GM18861 (cell line): Measurements from ENCODE around the gene UGT8.
"Not testable (repeated sequence)": the region's sequence is repeated elsewhere in the genome, so short reads cannot be mapped to it uniquely, and the experiment has no call there.

Experiments
- ATAC-seq: cut with Tn5 transposase; IDR thresholded peaks from one replicate; pipeline ENCODE4 v1.9.1; 2021; ENCODE audit not compliant: unreplicated experiment

UGT8 gene, protein sequence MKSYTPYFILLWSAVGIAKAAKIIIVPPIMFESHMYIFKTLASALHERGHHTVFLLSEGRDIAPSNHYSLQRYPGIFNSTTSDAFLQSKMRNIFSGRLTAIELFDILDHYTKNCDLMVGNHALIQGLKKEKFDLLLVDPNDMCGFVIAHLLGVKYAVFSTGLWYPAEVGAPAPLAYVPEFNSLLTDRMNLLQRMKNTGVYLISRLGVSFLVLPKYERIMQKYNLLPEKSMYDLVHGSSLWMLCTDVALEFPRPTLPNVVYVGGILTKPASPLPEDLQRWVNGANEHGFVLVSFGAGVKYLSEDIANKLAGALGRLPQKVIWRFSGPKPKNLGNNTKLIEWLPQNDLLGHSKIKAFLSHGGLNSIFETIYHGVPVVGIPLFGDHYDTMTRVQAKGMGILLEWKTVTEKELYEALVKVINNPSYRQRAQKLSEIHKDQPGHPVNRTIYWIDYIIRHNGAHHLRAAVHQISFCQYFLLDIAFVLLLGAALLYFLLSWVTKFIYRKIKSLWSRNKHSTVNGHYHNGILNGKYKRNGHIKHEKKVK

DNA sequence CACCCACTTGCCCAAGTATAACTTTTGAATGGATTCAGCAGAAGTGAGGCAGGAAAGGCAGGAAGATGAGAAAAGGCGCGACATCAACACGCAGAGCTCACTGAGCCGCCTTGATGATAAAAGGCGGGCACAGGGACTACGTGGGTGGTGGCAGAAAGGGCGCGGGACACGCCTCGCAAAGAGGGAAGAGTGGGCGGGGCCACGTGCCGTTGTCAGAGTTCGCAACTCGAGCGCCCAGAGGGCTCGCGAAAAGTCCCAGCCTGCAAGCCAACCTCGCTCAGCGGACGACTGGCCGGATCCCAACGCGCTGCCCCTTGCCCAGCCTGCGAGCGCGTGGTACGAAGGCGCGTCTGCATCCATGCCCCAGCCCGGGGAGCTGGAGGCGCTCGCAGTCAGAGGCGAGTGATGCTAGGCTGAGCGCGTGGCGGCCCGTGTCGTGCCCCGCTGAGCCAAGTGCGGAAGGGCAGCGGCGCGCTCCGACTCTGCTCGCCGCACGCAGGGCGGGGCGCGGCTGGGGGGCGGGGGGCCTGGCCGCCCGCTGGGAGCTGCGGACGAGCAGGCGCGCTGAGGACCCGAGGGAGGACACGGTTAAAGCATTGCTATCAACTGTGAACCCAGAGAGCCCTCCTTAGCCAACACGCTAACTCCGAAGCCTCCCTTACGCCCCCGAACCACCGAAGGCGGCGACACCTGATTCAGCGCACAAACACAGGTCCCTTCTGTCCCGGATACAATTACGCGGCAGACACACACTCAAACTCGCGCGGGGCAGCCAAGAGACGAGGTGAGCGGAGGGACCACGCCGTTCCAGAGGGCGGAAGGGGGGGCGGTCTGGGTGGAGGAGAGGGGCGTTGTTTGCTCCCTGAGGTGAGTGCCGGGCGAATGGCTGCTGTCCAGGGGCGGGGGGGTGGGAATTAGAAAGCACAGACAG is at the start of gene UGT8:
UGT8 (plus strand) TSS at position 617 of the 931 bp plus-strand sequence. CDS start 24,074 bp downstream, outside the sequence.
- ATAC-seq = peak; percentile 45

DNA sequence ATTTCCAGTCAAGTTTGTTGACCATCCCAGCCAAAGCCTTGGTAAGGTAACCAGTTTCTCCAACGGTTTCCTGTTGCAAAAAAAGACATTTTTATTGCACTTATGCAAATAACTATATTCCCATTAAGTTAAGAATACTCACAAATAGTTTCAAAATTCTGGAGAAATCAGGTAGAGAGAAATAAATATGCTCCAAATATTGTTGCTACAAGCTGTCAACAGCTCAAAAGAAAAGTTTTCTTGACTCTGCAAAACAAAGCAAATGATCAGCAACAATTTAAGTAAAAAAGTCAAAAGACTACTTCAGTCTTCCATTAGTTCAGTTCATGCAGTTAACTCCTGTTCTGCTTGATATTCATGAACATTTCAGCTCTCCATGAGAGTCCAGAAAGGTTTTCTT is 49.0 kb upstream of the UGT8 start:
- no peak for ATAC-seq

DNA sequence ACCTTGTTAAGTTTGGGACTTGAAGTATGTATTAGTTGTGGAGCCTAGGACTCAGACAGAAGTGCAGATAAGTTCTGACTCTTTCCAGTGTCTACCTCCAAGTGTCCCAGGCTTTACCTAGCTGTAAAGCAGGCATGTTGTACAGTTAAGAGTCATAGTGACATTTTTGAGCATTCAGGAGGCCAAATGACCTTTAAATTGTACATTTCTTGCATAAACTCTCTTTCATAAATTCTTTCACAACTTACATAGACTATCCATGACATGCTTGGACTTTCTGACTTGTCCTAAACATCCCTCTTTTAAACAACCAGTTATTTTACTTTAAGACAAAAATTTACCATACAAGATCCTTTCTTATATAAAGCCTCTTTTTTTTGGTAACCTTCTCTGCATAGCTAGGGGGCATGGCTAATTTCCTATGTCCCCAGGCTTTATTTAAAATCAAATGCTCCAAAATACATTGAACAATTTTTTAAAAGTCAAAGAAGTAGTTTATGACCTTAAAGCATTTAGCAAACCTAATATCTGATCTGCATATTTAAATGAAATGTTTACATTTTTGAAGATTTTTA is 40.1 kb upstream of the UGT8 start:
- ATAC-seq = no peak

DNA sequence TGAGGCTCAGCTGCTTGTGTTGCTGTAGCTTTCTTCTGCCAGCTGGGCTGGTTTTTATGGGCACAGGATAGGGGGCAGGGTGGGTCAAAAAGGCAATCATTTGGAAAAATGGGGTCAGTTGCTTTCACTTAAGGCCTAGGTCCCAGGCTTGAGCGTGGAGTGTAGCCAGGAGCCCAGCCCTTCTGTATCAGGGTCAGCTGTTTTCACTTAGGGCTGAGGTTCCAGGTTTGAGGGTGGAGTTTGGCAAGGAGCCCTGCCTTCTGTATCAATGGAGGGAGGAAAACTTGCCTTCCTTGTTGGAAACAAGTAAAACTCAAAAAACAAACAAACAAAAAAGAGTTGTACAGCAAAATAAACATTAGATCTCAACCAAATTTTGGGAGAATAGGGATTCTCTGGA is 37.0 kb upstream of the UGT8 start:
- no peak for ATAC-seq

DNA sequence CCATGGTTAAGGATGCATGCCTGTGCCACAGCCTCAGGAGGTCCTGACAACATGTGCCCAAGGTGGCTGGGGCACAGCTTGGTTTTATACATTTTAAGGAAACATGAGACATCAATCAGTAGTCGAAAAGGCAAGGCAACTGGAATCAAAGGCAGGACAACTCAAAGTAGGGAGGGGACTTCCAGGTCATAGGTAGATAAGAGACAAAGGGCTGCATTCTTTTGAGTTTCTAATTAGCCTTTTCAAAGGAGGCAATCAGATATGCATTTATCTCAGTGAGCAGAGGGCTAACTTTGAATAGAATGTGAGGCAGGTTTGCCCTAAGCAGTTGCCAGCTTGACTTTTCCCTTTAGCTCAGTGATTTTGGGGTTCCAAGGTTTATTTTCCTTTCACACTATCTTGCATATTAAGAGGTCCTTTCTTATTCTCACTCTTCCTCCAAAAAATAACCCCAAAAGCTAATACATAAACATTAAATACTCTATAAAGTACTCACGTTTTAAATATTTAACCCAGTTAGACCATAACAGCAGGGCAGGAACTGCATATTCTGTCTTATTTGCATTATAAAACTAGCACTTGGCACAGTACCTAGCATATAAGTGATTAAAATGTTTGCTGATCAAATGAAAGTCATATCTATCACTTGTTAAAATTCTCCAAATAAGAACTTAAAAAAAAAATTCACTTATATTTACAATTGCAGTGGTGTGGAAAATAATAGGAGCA is 36.3 kb upstream of the UGT8 start:
- ATAC-seq = no peak

DNA sequence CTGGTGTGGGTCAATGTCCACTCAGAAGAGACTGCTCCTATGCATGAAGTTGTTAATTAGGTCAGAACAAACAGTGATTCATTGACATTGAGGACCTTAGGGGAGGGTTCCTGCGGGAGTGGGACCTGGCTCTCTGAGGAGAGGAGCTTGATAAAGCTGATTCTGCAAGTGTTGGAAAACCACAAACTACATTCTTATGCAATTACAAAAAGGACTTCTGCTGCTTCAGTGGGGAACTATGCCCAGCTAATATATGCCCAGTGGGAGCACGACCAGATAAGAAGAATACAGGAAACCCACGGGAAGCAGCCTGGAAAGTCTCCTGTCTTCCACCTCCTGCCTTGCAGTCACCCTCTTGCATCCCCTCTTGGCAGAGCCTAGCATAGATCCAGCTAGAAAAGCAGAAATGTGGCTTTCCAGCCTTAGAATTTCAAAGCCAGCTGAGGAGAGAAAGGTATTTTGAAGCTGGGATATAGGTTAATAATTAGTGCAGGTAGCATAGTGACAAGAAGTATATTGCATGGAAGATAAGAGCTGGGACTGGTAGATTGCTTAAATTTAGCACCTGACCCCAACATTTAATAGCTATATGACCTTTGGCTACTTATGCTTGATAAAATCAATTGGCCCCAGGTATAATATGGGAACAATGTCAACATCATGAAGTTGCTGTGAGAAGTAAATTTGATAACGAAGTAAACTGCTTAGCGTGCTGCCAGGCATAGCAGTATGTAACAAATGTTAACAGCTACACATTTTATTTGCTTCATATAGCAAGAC is 34.9 kb upstream of the UGT8 start:
- ATAC-seq = no peak

DNA sequence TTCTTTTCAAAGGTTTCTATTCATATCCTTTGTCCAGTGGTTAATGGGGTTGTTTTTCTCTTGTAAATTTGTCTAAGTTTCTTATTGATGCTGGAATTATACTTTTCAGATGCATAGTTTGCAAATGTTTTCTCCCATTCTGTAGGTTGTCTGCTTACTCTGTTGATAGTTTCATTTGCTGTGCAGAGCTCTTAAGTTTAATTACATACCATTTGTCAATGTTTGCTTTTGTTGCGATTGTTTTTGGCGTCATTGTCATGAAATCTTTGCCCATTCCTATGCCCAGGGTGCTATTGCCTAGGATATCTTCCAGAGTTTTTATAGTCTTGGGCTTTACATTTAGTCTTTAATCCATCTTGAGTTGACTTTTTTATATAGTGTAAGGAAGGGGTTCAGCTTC is 21.2 kb upstream of the UGT8 start:
- no peak for ATAC-seq

DNA sequence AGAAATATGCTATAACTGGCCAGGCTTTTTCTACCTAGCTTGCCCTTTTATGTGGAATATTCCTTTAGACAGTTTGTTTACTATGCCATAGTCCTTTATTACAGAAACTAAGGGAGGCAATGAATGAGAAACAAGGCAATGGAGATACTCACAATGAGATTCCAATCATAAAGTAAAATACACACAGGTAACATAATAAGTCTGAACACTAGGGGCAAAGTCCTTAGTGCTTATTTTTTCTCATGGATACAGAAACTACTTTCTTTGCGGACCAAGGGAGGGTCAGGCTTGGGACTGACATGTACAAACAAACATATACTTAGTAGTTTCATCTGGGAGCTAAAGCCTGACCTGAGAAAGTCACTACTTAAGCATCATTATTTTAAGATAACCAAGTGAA is 16.0 kb upstream of the UGT8 start:
- no peak for ATAC-seq

DNA sequence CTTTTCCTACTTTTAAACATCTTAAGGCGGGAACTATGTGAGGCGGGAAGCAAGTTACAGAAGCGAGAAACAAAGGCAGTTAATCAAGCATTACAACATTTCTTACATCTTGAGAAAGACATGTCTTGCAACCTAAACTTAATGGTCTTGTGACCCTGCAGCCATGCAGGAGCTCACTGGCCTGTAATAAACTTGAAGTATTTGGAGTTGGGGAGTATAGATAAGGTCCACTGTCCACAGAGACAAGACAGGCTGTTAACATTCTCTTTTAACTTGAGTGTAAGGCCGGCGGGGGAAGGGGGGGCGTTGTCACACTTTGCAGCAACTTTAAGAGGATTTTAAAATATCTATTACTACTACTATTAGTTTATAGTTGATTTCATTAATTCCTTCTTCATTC is 10.3 kb upstream of the UGT8 start:
- ATAC-seq = no peak

DNA sequence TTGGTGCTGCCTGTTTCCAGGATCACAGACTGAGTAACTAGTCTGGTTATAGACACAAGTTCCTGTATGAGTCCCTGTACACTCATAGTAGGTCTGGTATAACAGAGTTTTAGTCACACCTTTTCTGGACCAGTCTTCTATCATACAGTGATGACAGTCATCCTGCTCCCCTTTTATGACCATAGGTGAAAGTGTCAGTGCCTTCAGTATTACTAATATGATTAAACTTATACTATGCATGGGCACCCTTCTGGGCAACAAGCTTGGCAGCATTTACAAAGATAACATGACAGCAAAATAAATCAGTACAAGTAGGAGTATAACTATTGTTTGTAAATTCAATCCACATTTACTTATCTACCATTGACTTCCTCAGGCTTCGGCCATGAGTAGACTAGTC is 8.2 kb upstream of the UGT8 start:
- not testable (repeated sequence) for ATAC-seq

DNA sequence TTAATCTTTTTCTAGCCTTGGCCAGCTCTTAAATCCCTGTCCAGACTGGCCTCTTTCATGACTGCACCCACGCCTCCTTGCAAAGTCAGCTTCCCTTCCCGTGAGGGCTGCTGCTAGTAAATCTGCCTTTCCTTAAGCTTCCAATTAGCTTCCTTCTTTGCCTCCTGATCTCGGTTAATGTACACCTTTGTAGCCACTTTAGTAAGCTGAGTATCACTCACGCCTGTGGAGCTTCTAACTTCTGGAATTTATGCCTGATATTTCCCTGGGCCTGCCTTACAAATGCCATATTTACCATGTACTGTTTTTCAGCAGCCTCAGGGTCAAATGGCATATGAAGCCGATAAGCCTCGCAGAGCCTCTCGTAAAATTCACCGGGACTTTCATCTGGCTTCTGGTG is 5.1 kb upstream of the UGT8 start:
- ATAC-seq = no peak

DNA sequence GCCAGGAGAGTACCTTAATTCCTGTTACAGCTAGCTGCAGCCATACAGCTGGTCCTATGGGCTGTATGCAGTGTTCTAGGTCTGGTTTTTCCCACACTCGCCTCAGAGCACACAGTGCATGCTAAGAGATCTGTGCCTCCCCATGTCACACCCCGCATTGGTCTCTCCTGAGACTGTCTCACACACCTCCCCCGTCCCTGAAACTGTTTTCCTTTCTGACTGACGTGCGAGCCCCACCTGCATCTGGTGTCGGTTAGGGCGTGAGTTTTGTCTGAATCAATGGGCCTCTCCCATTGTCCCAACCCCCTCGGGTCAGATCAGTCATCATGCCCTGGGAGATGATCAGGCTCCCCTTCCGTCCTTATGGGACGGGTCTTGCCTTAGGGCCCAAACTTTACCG is 3.4 kb upstream of the UGT8 start:
- ATAC-seq = no peak

DNA sequence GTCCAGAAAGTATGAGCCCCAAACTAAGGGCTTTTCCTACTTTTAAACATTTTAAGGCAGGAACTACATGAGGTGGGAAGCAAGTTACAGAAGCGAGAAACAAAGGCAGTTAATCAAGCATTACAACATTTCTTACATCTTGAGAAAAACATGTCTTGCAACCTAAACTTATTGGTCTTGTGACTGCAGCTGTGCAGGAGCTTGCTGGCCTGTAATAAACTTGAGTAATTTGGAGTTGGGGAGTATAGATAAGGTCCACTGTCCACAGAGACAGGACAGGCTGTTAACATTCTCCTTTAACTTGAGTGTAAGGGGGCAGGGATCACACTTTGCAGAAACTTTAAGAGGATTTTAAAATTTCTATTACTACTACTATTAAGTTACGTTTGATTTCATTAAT is 2.7 kb upstream of the UGT8 start:
- ATAC-seq = no peak

DNA sequence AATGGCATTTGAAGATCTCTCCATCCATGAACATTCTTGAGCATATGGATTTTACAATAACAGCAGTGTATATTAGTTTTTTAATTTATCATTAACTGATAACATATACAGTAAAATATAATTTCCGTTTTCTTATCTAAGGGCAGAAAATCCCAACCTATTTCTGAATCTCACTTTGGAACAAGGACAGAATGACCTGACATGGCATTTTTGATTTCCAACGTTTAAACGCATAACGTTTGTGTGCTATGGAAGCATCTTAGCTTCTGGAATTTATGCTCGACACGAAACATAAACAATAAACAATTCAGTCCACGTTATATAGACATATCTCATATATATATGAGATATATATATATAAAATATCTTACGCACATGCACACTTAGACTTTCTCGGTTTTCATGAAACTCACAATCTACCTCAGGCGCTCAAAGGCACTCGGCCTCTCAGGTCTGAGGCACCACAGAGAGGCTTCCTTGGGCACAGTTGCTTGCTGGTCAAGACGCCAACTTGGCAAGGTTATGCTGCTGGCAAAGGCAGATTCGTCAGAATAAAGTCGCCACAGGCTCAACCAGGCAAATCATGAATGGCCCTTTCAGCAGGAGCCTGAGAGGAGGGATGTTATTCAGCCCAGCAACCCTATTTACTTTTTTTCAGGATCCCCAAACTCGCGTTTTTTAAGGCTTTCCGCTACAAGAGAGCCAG is 1.0 kb upstream of the UGT8 start:
- no peak for ATAC-seq

DNA sequence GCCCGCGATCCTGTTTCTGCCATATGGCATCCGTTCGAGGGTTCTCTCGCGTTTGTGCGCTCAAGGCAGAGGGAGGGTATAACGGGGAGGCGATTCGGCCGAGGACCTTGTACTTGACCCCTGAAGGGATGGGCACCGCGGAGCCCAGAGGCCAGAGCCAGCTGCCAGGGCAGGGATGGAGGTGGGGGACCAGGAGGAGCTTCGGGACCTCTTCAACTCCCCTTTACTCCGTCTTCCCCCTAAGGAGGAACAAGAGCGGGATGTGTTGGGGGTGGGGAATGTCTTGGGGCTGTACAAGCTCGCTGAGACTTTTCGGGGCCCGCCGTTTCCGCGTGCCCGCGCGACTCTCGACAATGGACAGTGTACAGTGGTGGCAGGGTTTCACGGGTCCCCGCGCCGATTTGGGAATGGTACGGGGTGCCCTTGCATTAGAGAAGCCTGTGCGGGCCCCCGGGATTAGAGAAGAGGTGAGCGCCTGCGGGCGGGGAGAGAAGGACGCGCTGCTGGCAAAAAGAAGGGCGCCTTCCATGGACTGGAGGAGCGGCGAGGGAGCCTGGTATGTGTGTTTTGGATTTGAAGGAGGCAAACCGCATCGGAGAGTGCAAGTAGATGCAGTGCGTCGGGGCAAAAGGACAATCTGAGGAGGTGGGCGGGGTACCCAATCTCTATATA is 760 bp downstream of the UGT8 start:
- no peak for ATAC-seq

DNA sequence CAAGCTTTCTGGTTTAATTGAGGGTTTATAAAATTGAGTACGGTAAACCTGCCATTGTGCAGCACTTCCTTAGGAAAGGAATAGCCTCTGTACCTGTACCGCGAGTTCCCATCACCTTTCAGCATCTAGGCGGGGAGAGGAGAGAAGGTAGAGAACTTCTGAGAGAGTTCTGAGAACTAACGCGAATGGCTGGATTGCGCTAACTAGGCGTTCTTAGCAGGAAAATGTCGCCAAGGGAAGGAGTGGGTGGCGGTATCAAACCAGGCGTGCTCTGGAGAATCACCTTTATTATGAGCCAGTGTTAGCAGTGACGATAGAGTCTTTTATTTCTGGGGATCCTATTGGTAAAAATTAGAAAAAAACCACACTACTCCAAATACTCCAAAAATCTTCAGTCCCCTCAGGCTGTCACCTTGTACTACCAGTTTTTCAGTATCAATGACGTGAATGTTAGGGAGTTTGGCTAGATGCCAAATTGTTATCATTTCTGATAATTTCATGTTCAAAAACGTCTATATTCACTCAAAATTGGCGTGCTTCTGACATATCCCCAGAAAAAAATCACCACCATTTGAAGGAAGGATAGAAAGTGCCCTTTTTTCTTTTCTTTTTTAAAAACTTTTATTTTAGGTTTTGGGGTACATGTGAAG is 1.4 kb downstream of the UGT8 start:
- ATAC-seq = no peak

DNA sequence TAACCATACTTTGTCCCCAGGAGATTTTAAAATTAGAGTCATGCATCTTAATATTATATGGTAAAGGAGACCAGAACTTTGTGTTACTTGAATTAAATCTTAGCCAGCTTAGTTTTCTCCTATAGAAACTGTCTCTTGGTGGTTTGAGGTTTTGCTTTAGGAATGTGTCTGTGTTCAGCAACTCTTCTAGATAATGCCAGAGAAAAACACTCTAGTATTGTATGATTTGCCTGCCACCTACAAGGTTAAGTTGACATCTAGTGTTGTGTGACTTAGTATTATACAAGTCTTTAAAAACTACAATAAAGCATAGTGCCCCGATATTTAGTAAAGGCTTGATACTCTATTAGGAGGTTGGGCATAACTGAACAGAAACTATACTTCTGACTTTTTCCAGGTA is 2.1 kb downstream of the UGT8 start:
- ATAC-seq = no peak

DNA sequence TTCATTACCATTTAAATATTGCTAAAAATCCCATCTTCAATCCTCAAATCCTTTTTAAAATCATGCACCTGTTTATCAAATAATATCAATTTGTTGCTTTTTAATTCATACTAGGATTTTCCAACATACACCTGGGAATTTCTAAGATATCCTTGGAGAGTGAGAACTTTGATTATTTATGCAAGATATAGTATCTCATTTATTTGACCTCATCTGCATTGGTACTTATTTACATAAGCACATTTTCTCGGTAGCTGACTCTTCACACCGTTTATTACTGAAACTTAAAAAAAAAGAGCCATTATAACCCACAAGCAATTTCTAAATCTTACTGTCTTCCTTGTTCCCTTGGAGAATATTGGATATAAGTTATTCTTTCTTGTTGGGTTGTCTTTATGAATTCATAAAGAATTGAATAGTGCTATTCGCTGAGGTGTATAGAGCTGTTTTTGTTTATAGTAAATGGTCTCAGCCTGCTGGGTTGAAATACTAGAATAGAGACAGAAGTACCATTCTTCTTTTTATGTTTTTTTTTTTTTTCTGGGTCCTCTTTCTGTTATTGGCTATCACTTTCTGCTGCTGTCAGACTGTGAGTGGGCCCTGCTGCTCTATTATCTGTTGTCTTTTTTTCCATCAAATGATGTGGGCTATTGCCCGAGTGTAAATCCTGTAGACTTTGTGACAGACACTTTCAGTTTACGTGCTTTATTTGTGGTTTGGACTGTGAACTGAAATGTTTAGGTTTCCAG is 2.9 kb downstream of the UGT8 start:
- ATAC-seq = peak; percentile 36
